ENCODE results near the gene EEF1A1. TPM values are rescaled to one million over a fixed set of nuclear protein-coding genes. Genes with fewer than 3 reads are reported as not detected.
"Not testable (repeated sequence)": the region's sequence is repeated elsewhere in the genome, so short reads cannot be mapped to it uniquely, and the experiment has no call there.

Gene EEF1A1
- polyA plus RNA-seq (ENCODE audit: insufficient read length in 10 of 10): over 10,000 TPM; 19,920 to 28,084 (median 23,432) TPM
- long read RNA-seq, donor 1, full-length matches to known transcripts: 7,013 of 11,179 reads
- long read RNA-seq, donor 1, partial matches to known transcripts: 3,445 of 11,179 reads
- long read RNA-seq, donor 1, other reads (novel, unspliced or antisense): 721 of 11,179 reads
- long read RNA-seq, donor 2, full-length matches to known transcripts: 6,574 of 9,471 reads
- long read RNA-seq, donor 2, partial matches to known transcripts: 2,273 of 9,471 reads
- long read RNA-seq, donor 2, other reads (novel, unspliced or antisense): 624 of 9,471 reads
- long read RNA-seq, donor 3, partial matches to known transcripts: 0 of 3 reads
- long read RNA-seq, donor 3, other reads (novel, unspliced or antisense): 0 of 3 reads
- long read RNA-seq, donor 4, full-length matches to known transcripts: 3,742 of 6,402 reads
- long read RNA-seq, donor 4, partial matches to known transcripts: 2,294 of 6,402 reads
- long read RNA-seq, donor 4, other reads (novel, unspliced or antisense): 366 of 6,402 reads
- long read RNA-seq, donor 5, full-length matches to known transcripts: 6,712 of 10,932 reads
- long read RNA-seq, donor 5, partial matches to known transcripts: 3,498 of 10,932 reads
- long read RNA-seq, donor 5, other reads (novel, unspliced or antisense): 722 of 10,932 reads
- long read RNA-seq, donor 6, full-length matches to known transcripts: 7,888 of 11,967 reads
- long read RNA-seq, donor 6, partial matches to known transcripts: 3,344 of 11,967 reads
- long read RNA-seq, donor 6, other reads (novel, unspliced or antisense): 735 of 11,967 reads
- long read RNA-seq, donor 7, full-length matches to known transcripts: 3,611 of 5,829 reads
- long read RNA-seq, donor 7, partial matches to known transcripts: 1,919 of 5,829 reads
- long read RNA-seq, donor 7, other reads (novel, unspliced or antisense): 299 of 5,829 reads
- long read RNA-seq, donor 8, full-length matches to known transcripts: 4,561 of 7,594 reads
- long read RNA-seq, donor 8, partial matches to known transcripts: 2,661 of 7,594 reads
- long read RNA-seq, donor 8, other reads (novel, unspliced or antisense): 372 of 7,594 reads
- long read RNA-seq, donor 9, full-length matches to known transcripts: 782 of 1,186 reads
- long read RNA-seq, donor 9, partial matches to known transcripts: 335 of 1,186 reads
- long read RNA-seq, donor 9, other reads (novel, unspliced or antisense): 69 of 1,186 reads

GRCh38 chr6:73520688-73521350 lies at the start of gene EEF1A1:
Gene EEF1A1 (minus strand): TSS chr6:73521032. CDS start chr6:73520026, 1,006 bp downstream.
- peak; percentile 100 for DNase-seq

DNA sequence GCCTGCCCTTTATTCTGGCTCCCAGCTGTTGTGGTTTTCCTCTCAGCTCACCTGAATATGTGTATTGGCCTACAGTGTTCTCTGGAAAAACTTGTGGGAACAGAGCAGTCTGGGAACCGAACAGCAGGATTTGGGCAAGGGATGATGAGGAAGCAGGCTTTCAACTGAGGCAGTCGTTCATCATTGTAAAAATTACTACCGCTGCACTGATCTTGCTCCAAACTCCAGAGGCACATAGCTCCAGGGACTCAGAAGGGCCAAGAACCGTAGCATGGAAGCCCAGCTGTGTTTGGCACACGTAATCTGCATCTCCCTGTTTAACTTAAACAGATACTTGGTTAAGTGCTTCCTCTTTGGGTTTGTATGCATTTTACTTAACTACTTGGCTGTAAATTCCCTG lies 48.3 kb upstream of the EEF1A1 start:
- DNase-seq: peak in 1 of 3 donors; percentile 40

GRCh38 chr6:73566954-73567591 lies 46.2 kb upstream of the EEF1A1 start:
- DNase-seq: no peak

- not testable (repeated sequence) for DNase-seq
Observed at GRCh38 chr6:73566486-73566871, 45.6 kb upstream of the EEF1A1 start.

- peak in 1 of 3 donors; percentile 12 for DNase-seq
Observed at GRCh38 chr6:73565767-73566485, 45.1 kb upstream of the EEF1A1 start.

DNA sequence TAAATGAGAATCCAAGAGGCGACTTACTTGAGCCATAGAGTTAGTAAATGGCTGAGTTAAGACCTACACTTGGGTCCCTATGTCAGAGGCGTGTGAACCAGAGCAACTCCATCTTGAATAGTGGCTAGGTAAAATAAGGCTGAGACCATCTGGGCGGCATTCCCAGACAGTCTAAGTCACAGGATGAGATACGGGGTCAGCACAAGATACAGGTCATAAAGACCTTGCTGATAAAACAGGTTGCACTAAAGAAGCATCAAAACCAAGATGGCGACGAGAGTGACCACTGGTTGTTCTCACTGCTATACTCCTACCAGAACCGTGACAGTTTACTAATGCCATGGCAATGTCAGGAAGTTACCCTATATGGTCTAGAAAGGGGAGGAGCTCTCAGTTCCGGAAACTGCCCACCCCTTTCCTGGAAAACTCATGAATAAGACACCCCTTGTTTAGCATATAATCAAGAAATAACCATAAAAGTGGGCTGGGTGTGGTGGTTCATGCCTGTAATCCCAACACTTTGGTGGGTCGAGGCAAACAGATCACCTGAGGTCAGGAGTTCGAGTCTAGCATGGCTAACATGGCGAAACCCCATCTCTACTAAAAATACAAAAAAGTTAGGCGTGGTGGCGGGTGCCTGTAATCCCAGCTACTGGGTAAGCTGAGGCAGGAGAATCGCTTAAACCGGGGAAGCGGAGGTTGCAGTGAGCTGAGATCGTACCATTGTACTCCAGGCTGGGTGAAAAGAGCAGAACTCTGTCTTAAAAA lies 43.9 kb upstream of the EEF1A1 start:
- DNase-seq: no peak

GRCh38 chr6:73562558-73562957 lies 41.7 kb upstream of the EEF1A1 start:
- DNase-seq: no peak

DNA sequence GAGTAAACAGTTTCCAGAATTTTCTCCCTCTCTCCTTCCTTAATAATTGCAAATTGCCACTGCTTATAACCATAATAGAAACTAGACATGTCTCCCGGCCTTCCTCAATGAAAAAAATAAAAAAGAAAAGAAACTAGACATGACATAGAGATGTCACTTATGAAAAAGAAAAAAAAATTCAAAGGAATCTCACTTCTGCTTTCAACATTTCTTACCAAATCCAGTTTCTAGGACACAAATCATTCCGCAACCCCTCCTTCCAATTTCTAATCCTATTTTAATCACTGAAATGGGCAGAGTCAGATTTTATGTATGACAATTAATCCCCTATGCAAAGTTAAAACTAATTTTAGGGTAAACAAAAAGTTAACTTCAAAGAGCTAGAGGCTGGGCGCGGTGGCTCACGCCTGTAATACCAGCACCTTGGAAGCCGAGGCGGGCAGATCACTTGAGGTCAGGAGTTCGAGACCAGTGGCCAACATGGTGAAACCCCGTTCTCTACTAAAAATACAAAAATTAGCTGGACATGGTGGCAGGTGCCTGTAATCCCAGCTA lies 40.1 kb upstream of the EEF1A1 start:
- no peak for DNase-seq

- no peak for DNase-seq
Observed at GRCh38 chr6:73560182-73560732, 39.4 kb upstream of the EEF1A1 start.

DNA sequence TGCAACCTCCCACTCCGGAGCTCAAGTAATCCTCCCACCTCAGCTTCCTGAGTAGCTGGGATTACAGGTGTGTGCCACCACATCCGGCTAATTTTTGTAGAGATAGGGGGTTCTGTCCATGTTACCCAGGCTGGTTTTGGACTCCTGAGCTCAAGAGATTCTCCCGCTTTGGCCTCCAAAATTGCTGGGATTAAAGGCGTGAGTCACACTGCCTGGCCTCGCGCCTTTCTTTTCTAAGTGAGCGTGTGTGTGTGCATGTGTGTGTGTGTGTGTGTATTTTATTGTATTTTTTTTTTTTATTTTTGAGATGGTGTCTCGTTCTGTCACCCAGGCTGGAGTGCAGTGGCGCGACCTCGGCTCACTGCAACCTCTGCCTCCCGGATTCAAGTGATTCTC lies 38.6 kb upstream of the EEF1A1 start:
- DNase-seq: not testable (repeated sequence)

DNA sequence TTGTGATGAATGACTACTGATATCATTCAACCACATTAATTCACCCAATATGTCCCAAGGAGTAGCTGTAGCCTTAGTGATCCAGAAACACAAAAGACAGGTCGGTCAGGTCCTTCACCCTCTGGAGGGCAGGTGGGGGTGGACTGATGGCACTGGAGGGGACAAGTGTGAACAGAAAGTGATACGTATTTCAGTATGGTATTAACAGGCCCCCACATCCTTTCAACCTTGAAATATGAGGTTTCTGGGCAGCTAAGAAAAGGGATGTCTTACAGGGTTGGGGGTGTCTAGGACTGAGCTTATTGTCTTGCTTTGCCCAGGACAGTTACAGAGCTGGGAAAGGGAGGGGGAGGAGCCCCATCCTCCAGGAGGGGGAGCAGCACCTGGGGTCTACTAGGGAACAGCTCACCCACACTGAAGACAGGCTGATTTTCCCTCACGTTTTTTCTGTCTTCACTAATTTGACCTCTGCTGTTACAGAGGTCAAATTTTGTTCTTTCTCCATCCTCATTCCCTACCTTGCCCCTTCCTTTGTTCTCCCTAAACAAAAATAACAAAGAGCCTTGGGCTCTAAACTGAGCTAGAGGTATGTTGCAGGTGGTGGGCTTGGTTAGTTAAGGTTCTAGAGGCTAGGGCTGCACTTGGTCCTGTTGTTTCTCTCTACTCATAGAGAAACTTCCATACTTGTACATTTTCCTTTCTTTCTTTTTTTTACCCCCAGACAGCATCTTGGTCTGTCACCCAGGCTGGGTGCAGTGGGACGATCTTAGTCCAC lies 38.0 kb upstream of the EEF1A1 start:
- DNase-seq: no peak

- no peak for DNase-seq
Observed at GRCh38 chr6:73556836-73557235, 36.0 kb upstream of the EEF1A1 start.

DNA sequence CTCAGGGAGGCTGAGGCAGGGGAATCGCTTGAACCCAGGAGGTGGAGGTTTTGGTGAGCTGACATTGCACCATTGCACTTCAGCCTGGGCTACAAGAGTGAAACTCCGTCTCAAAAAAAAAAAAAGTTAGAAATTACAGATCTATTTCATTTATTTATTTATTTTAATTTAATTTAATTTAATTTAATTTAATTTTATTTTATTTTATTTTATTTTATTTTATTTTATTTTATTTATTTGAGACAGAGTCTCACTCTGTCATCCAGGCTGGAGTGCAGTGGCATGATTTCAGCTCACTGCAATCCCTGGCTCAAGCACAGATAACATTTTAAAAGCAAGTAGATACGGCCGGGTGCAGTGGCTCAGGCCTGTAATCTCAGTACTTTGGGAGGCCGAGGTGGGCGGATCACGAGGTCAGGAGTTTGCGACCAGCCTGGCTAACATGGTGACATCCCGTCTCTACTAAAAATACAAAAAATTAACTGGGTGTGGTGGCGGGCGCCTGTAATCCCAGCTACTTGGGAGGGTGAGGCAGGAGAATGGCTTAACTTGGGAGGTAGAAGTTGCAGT lies 34.6 kb upstream of the EEF1A1 start:
- not testable (repeated sequence) for DNase-seq

- DNase-seq: not testable (repeated sequence)
Observed at GRCh38 chr6:73551115-73551514, 30.3 kb upstream of the EEF1A1 start.

DNA sequence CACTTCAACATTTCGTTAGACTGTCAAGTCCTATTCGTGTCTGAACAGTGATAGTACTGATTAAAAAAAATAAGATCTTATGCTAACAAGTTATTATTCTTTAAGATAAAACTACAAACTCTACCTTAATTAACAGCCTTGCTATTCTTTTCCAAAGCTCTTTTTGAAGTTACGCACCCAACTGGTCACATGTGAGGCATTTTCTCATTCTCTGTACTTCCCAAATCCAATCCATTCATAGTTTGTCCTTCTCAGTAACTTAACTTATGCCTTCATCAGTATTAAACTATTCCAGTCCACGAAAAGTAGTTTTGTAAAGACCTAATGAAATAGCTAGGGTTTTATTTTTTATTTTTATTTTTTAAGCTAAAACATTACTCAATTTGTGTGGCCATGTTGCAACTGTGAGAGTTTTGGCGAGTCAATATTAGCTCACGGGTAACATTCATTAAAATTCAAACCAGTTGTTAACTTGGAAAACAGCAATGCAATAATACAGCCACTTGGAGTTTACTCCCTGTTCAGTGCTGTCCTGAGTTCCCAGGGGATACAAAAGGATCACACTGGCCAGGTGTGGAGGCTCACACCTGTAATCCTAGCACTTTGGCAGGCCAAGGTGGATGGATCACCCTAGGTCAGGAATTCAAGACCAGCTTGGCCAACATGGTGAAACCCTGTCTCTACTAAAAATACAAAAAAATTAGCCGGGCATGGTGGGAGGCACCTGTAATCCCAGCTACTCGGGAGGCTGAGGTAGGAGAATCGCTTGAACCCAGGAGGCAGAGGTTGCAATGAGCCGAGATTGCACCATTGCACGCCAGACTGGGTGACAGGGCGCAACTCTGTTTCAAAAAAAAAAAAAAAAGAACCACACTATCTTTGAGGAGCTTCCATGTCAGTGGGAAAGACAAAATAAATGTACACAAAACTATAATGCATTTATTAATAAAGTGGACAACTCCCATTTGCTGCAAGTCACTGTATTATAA lies 27.9 kb upstream of the EEF1A1 start:
- no peak for DNase-seq

- DNase-seq: no peak
Observed at GRCh38 chr6:73547036-73547435, 26.2 kb upstream of the EEF1A1 start.
